GM12801 (cell line): ENCODE measurements around the gene NAPSA.

Source experiments
- TF ChIP-seq, protein P1 (sequence below): IDR thresholded peaks from one replicate; pipeline ENCODE4 v1.5.1; 2011; ENCODE audit warnings: control low read depth; ENCODE audit not compliant: insufficient read length; ENCODE audit errors: extremely low read depth

NAPSA gene

GRCh38 chr19:50328224-50328872 is 37.1 kb downstream of the NAPSA start:
- TF ChIP-seq, protein P1, sequence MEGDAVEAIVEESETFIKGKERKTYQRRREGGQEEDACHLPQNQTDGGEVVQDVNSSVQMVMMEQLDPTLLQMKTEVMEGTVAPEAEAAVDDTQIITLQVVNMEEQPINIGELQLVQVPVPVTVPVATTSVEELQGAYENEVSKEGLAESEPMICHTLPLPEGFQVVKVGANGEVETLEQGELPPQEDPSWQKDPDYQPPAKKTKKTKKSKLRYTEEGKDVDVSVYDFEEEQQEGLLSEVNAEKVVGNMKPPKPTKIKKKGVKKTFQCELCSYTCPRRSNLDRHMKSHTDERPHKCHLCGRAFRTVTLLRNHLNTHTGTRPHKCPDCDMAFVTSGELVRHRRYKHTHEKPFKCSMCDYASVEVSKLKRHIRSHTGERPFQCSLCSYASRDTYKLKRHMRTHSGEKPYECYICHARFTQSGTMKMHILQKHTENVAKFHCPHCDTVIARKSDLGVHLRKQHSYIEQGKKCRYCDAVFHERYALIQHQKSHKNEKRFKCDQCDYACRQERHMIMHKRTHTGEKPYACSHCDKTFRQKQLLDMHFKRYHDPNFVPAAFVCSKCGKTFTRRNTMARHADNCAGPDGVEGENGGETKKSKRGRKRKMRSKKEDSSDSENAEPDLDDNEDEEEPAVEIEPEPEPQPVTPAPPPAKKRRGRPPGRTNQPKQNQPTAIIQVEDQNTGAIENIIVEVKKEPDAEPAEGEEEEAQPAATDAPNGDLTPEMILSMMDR = no peak

DNA sequence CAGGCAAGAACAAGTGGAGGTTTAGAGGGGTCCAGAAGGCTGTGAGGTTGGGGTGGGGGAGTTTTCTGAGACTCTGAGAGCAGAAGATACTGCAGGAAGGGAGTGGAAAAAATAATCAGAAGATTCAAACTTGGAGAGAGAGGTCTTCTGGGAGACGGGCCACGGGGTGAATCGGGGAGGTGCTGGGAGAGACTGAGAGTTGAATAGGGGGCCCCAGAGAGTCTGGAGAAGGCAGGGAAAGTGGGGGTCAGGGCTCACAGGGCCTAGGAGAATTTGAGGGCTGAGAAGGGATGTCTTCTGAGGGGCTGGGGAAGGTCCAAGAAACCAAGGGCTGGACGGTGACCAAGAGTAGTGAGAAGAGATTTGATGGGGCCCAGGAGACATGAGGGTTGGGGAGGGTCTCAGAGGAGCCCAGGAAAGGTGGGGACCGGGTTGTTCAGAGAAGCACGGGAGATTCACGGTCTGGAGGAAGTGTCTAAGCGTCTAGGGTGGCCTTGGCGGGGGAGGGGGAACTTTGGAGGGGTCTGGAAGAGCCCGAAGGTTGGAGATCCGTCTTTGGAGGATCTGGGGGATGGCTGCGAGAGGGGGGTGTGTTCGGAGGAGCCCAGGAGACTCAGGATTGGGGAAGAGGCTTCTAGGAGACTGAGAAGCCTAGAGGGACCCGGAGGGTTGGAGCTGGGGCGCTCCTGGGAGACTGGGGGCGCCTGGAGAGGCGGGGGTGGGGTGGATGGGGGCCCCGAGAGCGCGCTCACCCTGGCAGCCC is 37.8 kb downstream of the NAPSA start:
- TF ChIP-seq, protein P1 = no peak

- TF ChIP-seq, protein P1 = no peak
These were observed 38.4 kb downstream of the NAPSA start for GRCh38 chr19:50327013-50327412.

GRCh38 chr19:50326101-50326664 is 39.3 kb downstream of the NAPSA start:
- TF ChIP-seq, protein P1 = no peak

- TF ChIP-seq, protein P1 = no peak
These were observed 39.9 kb downstream of the NAPSA start for GRCh38 chr19:50325310-50326100.

- TF ChIP-seq, protein P1 = no peak
These were observed 41.1 kb downstream of the NAPSA start for GRCh38 chr19:50324331-50324730.

- TF ChIP-seq, protein P1 = no peak
These were observed 41.7 kb downstream of the NAPSA start for GRCh38 chr19:50323782-50324133.
